ENCODE data around the gene STARD5.

- TF ChIP-seq CTCF (IDR thresholded peaks at IDR 0.05) (no peak), EP300 (IDR thresholded peaks at IDR 0.05) (no peak)
Observed at GRCh38 chr15:81329446-81329845, 5.5 kb upstream of the STARD5 start.

All from tibial nerve (tissue), 4 donors.